PC-3 (cell line): ENCODE measurements around the gene LBR. TPM values are rescaled to one million over a fixed set of nuclear protein-coding genes. Genes with fewer than 3 reads are reported as not detected.
A peak's percentile ranks its signal among the peaks of the same experiment; 100 is the strongest.

Experiments
- ATAC-seq: fragments of 200-7000 bp; cut with Tn5 transposase; 2 replicates; pipeline ENCODE4 v1.9.1; 2020; ENCODE audit warnings: mild to moderate bottlenecking, moderate library complexity
- BruUV-seq: library from RNA; stranded (reverse); fragments of 400-500 nt; replicated peaks from 2 replicates; lab custom pipeline; 2021; lab: Mats Ljungman, UMichigan
- CTCF ChIA-PET: fragments of 300-600 bp; sonication (Branson Sonifier 250); formaldehyde crosslinking; loops from one replicate; lab custom pipeline; 2022; ENCODE audit warnings: antibody characterized with exemption; lab: Charles Lee
- POLR2A ChIA-PET: fragments of 300-600 bp; sonication (Branson Sonifier 250); formaldehyde crosslinking; loops from one replicate; lab custom pipeline; 2022; ENCODE audit warnings: antibody characterized with exemption; ENCODE audit not compliant: unreplicated experiment; lab: Charles Lee
- DNase-seq: peaks from one replicate; pipeline ENCODE4 v3.0.0-alpha.2; 2015
- H2AFZ ChIP-seq: fragments of 300-600 bp; sonication (generic); 2 replicates; pipeline ENCODE4 v1.6.0; 2016; ENCODE audit warnings: antibody characterized with exemption, low read length
- H3F3A ChIP-seq: fragments of 300-600 bp; sonication (generic); one replicate; pipeline ENCODE4 v1.6.0; 2017; ENCODE audit warnings: antibody characterized with exemption, low read length, control low read depth, mild to moderate bottlenecking; ENCODE audit not compliant: unreplicated experiment
- H3K27ac ChIP-seq: fragments of 300-600 bp; sonication (generic); 2 replicates; pipeline ENCODE4 v1.5.1; 2016; ENCODE audit warnings: mild to moderate bottlenecking, low read length
- H3K27me3 ChIP-seq: fragments of 300-600 bp; sonication (generic); 2 replicates; pipeline ENCODE4 v1.6.1; 2016; ENCODE audit warnings: low read length, mixed read lengths
- H3K36me3 ChIP-seq: fragments of 300-600 bp; sonication (generic); 2 replicates; pipeline ENCODE4 v1.6.1; 2016; ENCODE audit warnings: low read depth, mixed run types, low read length, mixed read lengths
- H3K4me1 ChIP-seq: fragments of 300-600 bp; sonication (generic); 2 replicates; pipeline ENCODE4 v1.5.1; 2016; ENCODE audit warnings: low read length; ENCODE audit not compliant: insufficient read depth
- H3K4me2 ChIP-seq: fragments of 300-600 bp; sonication (generic); 2 replicates; pipeline ENCODE4 v1.6.0; 2016; ENCODE audit warnings: low read length
- H3K4me3 ChIP-seq: fragments of 300-600 bp; sonication (generic); 2 replicates; pipeline ENCODE4 v1.5.1; 2016; ENCODE audit warnings: mild to moderate bottlenecking, low read length, mixed read lengths
- H3K79me2 ChIP-seq: fragments of 300-600 bp; sonication (generic); 2 replicates; pipeline ENCODE4 v1.6.1; 2017; ENCODE audit warnings: low read length, mixed read lengths
- H3K9ac ChIP-seq: fragments of 300-600 bp; sonication (generic); 2 replicates; pipeline ENCODE4 v1.6.0; 2016; ENCODE audit warnings: mild to moderate bottlenecking, low read length
- H3K9me2 ChIP-seq: fragments of 300-600 bp; sonication (generic); replicated peaks from 2 replicates; pipeline ENCODE4 v1.6.1; 2016; ENCODE audit warnings: mixed run types, low read length, mixed read lengths
- H3K9me3 ChIP-seq: fragments of 300-600 bp; sonication (generic); 2 replicates; pipeline ENCODE4 v1.6.1; 2016; ENCODE audit warnings: low read length, mixed read lengths
- H4K20me1 ChIP-seq: fragments of 300-600 bp; sonication (generic); 2 replicates; pipeline ENCODE4 v1.6.1; 2016; ENCODE audit warnings: low read length, mixed read lengths
- CTCF ChIP-seq: fragments of 300-600 bp; sonication (generic); conservative IDR thresholded peaks from 2 replicates; pipeline ENCODE4 v1.5.1; 2017; ENCODE audit warnings: antibody characterized with exemption, low read depth, mild to moderate bottlenecking, low read length
- EZH2 ChIP-seq: fragments of 300-600 bp; sonication (generic); IDR thresholded peaks from one replicate; pipeline ENCODE4 v1.6.1; 2017; ENCODE audit warnings: antibody characterized with exemption, mild to moderate bottlenecking, low read length; ENCODE audit not compliant: unreplicated experiment
- EZH2phosphoT487 ChIP-seq: fragments of 300-600 bp; sonication (generic); IDR thresholded peaks from 2 replicates; pipeline ENCODE4 v1.6.1; 2018; ENCODE audit warnings: mild to moderate bottlenecking, antibody characterized with exemption, low read length, borderline replicate concordance
- intact Hi-C: fragments of 100-400 bp; cut with micrococcal nuclease; formaldehyde crosslinking; loops from 2 replicates; pipeline ENCODE4 v1.9.0; 2023
- total RNA-seq: library from RNA; depleted of rRNA; stranded (reverse); fragments of >200 nt; gene quantifications from 2 replicates; pipeline ENCODE4 v1.2.3, GENCODE V29; 2014

The LBR gene
- total RNA-seq, 1 experiment from 2014 or later = 35.1 TPM

- Histone ChIP-seq H3K27me3 (no peaks in the 10 kb centered on the region), H3K36me3 (no peaks in the 10 kb centered on the region), H3K4me3 (no peak overlapping the region), H3K27ac (peak overlapping the region; percentile 51), H4K20me1 (no peaks in the 10 kb centered on the region), H3K4me2 (peak overlapping the region; percentile 55), H3K4me1 (peaks cover 75% of the 10 kb centered on the region), H3K9me2 (no peaks in the 10 kb centered on the region), H2AFZ (no peak overlapping the region), H3K9me3 (no peaks in the 10 kb centered on the region), H3K79me2 (no peaks in the 10 kb centered on the region), H3K9ac (no peak overlapping the region), H3F3A (no peaks in the 10 kb centered on the region)
- no peak for DNase-seq
- TF ChIP-seq EZH2 (no peak), CTCF (no peak), EZH2phosphoT487 (no peak)
- intact Hi-C loops = no loop called here
- POLR2A ChIA-PET = interaction anchor here (0.8 to 1.2 kb wide), 3 partner anchors 14 to 421 kb away, joined by 5 to 6 read pairs (median 5); partner anchors contain the start of gene SRP9
- no TSS peak for BruUV-seq
- CTCF ChIA-PET = interaction anchor here (0.5 to 0.6 kb wide), 3 partner anchors 14 to 528 kb away, joined by 3 to 6 read pairs (median 4); no protein-coding TSS in a partner anchor
- peak; percentile 39 for ATAC-seq
Observed at GRCh38 chr1:225460021-225460736, 32.3 kb upstream of the LBR start.

GRCh38 chr1:225458222-225458631 lies 30.4 kb upstream of the LBR start:
- H3K4me3 ChIP-seq = no peak overlapping the region
- H3K4me2 ChIP-seq = no peak overlapping the region
- peaks cover 4% of the 10 kb centered on the region for H3F3A ChIP-seq
- no peaks in the 10 kb centered on the region for H4K20me1 ChIP-seq
- TF ChIP-seq EZH2phosphoT487 (no peak), EZH2 (no peak), CTCF (no peak)
- H3K4me1 ChIP-seq = peaks cover 73% of the 10 kb centered on the region
- H3K79me2 ChIP-seq = no peaks in the 10 kb centered on the region
- H3K27ac ChIP-seq = no peak overlapping the region
- no TSS peak for BruUV-seq
- CTCF ChIA-PET = no interaction called here
- H3K36me3 ChIP-seq = no peaks in the 10 kb centered on the region
- H3K27me3 ChIP-seq = no peaks in the 10 kb centered on the region
- POLR2A ChIA-PET = no interaction called here
- intact Hi-C loops = no loop called here
- ATAC-seq (no peak), DNase-seq (peak; percentile 43)
- H3K9me2 ChIP-seq = no peaks in the 10 kb centered on the region
- H3K9ac ChIP-seq = no peak overlapping the region
- H2AFZ ChIP-seq = no peak overlapping the region
- H3K9me3 ChIP-seq = no peaks in the 10 kb centered on the region

GRCh38 chr1:225454733-225455132 lies 26.9 kb upstream of the LBR start:
- Histone ChIP-seq H3K79me2 (no peaks in the 10 kb centered on the region), H3K4me1 (peaks cover 59% of the 10 kb centered on the region), H3K9ac (peak overlapping the region; percentile 66), H3K9me2 (no peaks in the 10 kb centered on the region), H3F3A (peaks cover 4% of the 10 kb centered on the region), H3K27ac (peak overlapping the region; percentile 94), H3K36me3 (no peaks in the 10 kb centered on the region), H3K4me2 (peak overlapping the region; percentile 80), H3K9me3 (no peaks in the 10 kb centered on the region), H4K20me1 (no peaks in the 10 kb centered on the region), H2AFZ (no peak overlapping the region), H3K27me3 (no peaks in the 10 kb centered on the region), H3K4me3 (peak overlapping the region; percentile 48)
- ATAC-seq (peak; percentile 89), DNase-seq (peak; percentile 96)
- intact Hi-C loops = no loop called here
- TSS peak; percentile 41 for BruUV-seq
- ChIA-PET CTCF (no interaction called here), POLR2A (no interaction called here)
- no peak for TF ChIP-seq EZH2phosphoT487
- TF ChIP-seq CTCF = no peak
- no peak for TF ChIP-seq EZH2
